GM19351 (cell line): ENCODE data around the gene AUP1.

ENCODE experiments used
- ATAC-seq: cut with Tn5 transposase; IDR thresholded peaks from one replicate; pipeline ENCODE4 v1.9.1; 2021; ENCODE audit warnings: mild to moderate bottlenecking, moderate library complexity; ENCODE audit not compliant: unreplicated experiment

AUP1 gene

DNA sequence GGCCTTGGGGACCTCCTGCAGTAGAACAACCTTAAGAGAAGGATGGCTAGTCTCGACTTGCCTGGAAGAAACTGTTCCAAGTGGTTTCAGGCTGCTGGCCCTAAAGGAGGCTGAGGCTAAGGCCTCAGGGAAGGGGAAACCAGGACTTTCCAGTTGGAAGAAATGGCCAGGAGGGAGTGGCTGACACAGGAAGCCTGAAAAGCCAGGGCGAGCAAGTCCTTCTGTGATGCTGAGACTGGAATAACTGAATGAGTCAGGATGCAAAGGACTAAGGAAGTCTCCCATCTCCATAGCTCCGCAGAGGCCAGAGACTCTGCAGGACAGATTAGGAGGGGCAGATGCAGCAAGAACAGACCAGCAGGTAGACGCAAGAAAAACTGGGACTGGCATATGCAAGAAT, 7.6 kb upstream of the AUP1 start:
- ATAC-seq = no peak

DNA sequence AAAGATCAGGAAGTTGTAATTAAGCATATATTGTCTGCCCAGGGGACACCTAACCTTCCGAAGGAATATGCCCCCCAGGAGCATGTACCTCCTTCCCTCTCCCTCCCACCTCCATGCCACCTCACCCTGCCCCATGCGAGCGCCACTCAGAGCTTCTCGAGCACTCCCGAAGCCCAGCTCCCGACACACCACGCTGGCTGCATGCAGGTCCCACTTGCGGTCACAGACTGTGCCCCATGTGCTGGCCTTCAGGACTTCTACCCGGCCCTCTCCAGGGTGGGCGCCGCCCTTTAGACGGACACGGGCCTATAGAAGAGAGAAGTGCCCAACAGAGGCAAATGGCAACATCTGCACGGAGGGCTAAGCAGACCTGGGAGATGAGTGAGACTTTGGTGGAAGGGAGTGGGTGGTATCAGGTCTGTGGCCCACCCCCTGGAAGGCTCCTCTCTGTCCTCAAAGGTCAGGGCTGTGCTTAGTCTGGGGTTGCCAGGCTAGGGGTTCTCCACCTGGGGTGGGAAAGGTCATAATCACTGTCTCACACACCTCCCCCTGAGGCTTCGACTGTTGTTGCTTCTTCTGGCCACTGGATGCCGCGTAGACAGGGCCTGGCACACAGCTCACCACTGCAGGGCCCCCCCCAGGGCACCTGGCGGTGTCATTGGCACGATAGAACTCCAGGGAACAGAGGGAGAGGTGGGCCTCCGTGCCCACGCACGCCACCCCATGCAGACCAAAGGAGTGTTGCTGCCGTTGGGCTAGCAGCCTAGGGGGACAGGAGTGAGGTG, 6.9 kb upstream of the AUP1 start:
- ATAC-seq = no peak

DNA sequence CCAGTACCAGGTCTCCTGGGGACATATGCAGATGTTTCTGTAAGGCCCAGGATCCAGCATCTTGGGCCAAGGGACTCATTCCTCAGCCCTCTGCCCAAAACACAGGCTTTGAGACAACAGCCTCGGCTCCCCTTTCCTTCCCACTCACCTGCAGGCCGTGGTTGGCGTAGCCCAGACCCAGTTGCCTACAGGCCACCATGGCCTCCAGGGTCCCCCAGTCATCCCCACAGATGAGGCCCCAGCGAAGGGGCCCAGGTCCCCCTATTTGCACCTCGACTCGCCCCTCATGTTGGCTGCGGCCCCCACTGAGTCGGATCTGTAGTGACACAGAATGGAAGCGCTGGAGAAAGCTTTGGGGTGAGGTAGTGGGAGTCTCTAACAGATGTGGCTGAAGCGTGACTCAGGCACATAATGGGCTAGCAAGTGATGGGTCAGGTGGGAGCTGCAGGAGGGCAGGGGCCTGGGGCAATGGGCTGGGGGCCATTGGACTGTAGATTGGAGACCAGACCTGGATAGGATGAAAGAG, 6.0 kb upstream of the AUP1 start:
- no peak for ATAC-seq

DNA sequence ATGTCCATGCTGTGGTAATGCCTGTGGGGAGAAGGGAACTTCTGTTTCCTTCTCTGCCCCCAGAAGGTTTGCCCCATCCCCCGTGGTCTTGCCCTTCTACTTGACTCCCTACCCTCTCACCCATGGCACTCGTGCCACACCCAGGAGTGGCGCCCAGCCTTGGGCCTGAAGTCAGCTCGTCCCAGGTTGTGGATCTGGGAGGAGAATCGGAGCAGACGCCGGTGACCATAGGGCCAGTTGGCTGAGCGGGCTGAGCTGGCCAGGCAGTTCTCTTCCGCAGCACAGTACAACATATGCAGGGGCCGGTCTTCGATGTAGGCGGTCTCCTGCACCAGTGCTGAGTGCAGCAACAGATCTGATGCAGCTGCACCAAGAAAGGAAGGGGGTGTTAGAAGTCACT, 4.9 kb upstream of the AUP1 start:
- no peak for ATAC-seq

DNA sequence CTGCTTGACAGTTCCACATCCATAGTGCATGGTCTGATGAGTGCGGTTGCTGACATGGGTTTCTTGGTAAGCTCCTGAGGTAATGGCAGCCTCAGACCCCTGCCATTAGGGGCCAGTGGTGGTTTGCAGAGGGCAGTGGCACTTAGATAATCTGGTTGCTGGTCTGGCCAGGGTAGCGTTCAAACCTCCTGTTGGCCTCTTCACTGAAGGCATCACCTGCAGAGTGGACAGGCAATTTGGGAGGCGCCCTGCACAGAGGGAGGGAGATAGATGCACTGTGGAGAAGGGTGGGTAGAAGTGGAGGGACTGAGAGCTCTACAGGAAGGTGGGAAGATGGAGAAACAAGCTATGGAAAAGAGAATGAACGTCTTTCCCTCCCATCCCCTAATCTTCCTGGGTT, 4.0 kb upstream of the AUP1 start:
- ATAC-seq = no peak

DNA sequence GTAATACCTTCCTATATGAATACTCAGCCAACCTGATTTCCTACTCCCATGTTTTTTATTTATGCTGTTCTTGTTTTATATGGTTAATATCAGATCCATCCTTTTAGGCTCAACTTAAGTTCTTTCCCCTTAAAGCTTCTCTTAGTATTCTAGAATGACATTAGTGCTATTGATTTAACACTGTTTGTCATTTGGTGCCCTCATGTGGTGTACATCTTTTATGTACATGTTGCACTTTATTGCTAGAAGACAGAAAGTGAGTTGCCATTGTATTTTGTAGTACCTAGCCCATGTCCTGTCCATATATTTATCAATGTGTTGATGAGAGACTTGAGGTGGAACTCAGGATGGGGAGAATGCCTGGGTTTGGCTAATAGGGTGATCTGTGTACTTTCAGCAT, 2.7 kb upstream of the AUP1 start:
- ATAC-seq = no peak

DNA sequence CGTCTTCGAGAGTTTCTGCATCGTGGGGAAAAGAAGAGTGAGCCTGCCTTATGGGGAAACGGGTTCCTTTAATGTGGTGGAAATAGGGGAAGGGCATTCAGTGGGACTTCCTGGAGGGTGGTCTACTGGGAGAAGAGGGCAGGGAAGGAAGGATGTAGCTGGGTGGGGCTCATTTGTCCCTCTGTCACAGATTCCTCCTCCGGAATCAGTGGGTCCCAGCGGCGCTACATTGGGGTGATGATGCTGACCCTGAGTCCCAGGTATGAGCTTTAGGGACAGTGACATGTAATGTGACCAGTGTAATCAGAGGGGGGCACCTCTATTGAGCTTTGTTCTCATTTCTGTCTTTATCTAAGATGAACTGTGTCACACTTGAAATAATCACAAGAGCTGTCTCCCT, 2.2 kb upstream of the AUP1 start:
- ATAC-seq = no peak

DNA sequence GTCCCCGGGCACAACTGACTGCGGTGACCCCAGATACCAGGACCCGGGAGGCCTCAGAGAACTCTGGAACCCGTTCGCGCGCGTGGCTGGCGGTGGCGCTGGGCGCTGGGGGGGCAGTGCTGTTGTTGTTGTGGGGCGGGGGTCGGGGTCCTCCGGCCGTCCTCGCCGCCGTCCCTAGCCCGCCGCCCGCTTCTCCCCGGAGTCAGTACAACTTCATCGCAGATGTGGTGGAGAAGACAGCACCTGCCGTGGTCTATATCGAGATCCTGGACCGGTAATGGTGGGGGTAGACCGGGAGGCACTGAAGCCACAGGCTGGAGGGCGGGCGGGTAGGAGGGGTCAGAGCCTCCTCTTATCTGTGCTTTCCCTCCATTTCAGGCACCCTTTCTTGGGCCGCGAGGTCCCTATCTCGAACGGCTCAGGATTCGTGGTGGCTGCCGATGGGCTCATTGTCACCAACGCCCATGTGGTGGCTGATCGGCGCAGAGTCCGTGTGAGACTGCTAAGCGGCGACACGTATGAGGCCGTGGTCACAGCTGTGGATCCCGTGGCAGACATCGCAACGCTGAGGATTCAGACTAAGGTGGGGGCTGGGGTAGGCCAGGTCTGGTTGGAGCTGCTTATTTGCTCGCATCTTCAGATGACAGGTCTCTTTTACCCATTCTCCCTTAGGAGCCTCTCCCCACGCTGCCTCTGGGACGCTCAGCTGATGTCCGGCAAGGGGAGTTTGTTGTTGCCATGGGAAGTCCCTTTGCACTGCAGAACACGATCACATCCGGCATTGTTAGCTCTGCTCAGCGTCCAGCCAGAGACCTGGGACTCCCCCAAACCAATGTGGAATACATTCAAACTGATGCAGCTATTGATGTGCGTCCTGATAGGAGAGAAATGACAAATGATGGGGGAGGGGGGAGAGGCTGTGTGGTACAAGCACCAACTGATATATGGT, 1.0 kb upstream of the AUP1 start:
- ATAC-seq = peak; percentile 35

DNA sequence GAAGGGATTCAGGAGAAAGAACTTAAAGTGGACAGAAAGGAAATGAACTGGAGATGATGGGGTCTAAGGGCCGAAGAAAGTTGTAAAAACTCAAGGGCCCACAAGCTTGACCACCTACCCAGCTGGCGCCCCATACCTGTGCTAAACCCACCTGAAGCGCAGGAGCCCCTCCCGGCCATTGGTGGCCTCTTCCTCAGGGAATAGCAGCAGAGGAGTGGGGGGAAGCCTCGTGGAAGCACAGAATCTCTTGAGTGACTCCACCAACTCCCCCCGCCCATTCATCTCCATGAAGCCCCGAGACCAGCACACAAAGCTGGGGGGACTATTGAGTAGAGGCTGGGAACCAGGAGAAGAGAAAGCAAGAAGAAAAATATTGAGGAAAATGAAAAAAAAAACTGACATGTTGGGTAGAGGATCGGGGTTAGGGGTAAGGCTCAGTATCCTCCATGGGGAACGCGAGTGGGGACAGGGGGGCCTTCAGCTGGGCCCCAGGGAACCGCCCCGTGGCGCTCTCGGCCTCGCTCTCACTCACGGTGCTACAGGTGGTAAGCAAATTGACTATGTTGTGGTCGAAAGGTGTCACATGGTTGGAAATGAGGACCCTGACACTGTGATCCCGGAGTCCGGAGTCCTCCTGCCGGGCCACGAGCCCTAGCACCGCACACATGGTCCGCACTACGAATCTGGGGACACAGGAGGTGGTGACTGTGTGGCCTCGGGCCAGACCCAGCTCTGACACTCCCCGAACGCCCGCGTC, 728 bp downstream of the AUP1 start:
- peak; percentile 5 for ATAC-seq

DNA sequence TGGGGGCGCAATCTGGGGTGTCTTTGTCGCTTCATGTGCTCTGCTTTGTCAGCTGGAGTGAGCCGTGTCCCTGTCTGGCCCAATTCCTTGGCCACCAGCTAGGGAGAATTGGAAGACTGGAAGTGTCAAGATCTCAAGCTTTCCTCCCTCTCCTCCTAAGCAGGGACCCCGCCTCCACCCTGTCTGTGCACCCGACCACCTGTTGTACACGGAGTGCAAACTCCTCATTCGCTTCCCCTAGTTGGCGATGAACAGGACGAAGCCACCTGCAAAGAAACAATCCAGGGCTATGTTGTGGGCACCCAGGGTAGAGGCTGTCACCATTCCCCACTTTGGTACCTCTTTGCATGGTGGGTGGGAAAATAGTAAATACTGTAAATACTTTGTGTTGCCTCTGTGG, 1.8 kb downstream of the AUP1 start:
- no peak for ATAC-seq

DNA sequence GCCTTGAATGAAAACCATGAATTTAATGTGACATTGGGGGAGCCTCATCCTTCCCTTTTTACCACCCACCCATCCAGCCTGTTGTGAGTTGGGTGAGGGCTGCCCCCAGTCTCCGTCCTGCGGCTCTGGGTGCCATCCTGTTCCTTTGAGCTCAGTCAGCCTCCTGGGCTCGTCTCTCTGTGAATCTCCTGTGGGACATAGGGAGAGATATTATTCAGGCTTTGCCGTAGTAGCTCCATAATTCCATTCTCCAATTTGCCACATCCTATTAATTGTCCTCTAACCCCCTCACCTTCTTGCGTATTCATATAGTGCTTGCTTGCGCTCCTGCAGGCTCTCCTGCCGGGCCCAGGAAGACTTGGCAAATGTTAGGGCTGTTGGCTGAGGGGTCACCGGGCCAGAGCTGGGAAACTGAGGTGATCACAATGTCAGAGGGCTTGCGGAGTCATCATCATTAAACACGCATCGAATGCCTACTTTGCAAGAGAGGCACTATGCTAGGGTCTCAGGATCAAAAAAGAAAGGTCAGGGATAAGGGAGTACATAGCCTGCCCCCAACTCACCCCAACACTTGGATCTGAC, 2.8 kb downstream of the AUP1 start:
- no peak for ATAC-seq

DNA sequence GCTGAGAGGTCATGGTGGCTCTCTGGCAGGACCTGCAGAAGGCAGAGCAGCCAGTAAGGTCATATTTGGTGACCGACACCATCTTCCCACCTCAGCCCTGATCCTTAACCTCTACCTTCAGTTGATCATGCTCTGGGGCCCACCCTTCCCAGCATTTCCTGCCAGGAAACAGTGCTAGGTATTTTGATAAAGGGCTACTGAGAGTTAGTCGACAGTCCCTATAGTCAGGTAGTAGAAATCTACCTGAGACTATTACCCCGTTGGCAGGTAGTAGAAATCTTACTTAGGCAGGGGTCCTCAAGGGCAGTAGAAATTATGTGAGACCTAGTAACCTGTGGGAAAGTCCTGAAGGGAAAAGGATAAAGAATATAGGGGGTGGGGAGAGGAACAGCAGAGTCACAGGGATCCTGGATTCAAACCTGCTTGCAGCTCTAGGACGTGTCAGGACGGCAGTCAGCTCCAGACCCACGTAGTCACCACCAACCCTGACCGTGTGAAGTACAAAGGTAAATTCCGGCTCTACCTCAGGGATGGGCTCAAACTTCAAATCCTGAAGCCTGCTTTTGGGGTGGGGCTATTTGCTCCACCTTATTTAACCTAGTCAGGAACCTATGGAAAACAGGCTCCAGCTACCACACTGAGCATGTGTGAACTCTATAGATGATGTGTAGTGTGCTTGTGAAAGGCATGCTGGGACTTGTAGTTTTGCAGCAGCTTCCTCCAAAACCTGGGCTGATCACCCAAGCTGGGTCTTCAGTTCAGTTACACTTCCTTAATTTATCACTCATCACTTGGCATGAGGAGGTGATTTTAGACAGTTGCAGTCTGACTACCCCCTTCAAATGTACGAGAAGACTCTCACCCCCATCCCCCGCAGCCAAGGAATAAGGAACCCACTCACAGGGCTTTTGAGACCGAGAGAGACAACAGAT, 3.5 kb downstream of the AUP1 start, which contains the start of gene DQX1:
TSS of gene DQX1 (minus strand) at position 515 of the 932 bp plus-strand sequence. CDS start at position 13, 502 bp downstream.
- ATAC-seq = peak; percentile 17

DNA sequence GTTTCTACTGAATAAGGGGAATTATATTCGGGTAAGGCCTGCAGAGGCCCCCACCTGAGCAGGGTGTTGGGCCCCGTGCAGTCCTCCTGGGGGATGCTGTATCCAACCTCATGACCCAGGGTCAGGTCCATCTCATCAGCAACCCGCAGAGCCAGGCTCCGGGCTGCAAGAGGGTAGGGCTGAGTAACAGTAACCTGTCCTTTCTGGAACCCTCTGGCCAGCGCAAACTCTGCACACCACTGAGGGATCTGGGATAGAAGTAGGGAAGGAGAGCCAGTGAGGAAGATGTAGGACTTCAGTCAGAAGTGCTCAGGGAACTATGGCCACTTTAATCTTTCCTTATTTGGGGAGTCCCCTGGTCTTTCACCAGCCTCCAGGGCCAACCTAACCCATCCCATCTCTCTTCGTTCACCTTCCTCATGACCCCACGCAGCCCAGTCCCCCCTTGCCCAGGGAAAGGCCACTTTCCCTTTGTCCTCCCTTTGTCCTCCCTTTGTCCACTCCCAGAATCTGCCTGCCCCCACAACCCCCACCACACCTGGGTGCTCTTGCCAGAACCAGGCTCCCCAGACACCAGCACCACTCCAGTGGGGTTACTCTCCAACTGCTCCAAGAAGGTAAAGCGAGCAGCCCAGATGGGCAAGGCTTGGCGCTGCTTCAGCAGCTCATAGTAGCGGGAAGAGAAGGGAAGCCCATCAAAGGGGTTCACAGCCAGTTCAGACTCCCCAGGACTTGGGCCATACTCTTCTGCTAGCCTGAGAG, 4.4 kb downstream of the AUP1 start:
- ATAC-seq = no peak

DNA sequence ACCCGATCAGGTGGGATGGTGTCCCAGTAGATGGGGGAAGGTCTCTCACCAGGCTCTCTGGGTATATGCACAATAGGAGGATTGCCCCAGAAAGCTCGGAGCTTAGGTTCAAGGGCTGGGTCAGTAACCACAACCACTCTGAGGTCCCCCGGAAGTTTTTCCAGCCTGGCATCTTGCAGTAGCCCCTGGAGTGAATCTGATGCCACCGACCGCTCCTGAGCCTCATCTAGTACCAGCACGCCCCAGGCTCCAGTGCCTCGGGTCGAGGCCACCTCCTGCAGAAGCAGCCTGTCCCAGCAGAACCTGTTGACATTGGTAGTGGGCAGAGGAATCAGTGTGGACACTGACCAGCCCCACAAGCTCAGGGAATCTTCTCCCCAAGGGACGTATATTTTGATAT, 5.5 kb downstream of the AUP1 start:
- ATAC-seq = no peak

DNA sequence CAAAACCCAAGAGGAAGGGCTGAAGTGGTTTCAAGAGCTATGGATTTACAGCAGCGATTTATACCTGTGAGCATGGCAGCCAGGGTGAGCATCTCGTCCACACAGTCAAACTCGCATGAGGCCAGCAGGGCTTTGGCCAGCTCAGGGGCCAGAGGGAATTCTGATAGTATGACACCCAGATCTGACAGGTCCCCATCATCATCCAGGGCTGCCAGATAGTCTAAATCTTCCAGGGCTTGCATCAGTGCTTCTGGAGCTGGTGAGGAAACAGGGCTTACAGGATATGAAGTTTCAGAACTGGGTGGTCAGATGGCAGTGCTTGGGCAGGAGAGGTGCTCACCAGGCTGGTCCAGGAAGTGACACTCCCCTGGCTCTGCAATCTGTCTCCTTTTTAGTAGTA, 7.0 kb downstream of the AUP1 start:
- no peak for ATAC-seq

DNA sequence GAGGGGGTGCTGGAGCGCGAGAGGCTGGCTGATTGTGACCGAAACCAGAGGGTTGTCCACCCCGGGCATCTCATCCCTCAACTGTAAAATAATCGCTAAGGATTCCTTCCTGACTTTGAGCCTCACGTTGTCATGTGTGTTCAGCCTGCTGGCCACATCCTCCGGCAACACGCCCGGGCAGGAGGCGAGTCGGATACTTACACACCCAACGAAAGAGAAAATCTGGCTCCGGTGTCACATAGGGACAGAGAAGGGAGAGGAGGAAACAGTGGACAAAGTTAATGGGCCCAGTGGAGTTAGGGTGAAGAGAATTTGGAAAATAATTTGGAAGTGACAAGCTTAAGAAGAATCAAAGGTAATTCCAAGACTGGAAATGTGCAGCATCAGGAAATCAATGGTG, 12.9 kb downstream of the AUP1 start:
- ATAC-seq = no peak

DNA sequence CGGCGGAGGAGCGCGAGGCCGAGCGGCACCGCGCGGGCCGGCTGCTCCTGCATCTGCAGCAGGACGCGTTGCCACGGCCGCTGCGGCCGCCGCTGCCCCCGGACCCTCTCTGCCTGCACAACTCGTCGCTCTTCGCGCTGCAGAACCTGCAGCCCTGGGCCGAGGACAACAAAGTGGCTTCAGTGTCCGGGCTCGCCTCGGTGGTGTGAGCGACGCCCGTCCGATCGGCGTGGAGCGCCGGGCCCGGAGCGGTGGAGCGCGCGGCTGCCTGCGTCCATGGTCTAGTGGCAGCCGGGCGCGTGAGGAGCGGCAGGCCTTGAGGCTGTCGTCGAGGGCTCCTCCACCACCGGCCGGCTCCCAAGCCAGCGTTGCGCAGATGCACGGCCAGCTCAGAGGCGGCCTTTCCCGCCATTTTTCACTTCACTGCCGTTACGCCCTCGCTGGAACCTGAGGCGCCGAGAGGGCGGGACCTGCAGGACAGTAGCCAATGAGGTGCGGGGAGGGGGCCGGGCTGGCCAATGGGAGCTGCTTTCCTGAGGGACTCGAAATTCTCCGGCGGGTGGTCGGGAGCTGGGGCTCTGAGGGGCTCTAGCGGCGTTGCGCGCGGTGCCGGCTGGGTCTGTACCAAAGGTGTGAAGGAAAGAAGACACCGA, 13.4 kb downstream of the AUP1 start:
- no peak for ATAC-seq

DNA sequence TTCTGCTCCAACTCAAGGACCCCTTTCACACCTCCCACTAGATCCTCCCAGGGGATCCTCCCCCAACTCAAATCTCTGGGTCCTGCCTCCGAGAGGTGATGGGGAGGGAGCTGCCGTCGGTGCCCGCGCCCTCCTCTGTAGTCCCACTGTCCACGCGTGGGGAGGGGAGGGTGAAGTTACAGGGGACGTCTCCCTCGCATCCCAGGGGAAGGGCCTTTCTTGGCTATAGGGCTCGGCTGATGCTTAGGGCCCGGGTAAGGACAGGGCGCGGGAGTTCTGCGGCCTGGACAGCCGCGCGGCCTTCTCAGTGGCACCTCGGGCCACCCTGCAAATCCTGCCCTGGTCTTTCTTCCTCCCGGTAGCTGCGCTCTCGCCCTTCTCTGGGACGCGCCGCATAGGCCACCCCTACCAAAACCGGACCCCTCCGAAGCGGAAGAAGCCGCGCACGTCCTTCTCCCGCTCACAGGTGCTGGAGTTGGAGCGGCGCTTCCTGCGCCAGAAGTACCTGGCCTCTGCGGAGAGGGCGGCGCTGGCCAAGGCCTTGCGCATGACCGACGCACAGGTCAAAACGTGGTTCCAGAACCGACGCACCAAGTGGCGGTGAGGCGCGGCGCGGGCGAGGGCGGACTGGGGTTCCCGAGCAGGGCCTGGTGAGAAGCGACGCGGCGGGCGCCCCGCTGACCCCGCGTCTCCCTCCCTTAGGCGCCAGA, 14.1 kb downstream of the AUP1 start:
- ATAC-seq = no peak
